Measurements from ENCODE around the gene ETS2.
"Not testable (repeated sequence)": the region's sequence is repeated elsewhere in the genome, so short reads cannot be mapped to it uniquely, and the experiment has no call there.

Gene ETS2

GRCh38 chr21:38839328-38840286 is 33.9 kb downstream of the ETS2 start:
- peak; percentile 93 for DNase-seq (ENCODE audit: low read depth)

- no peak for DNase-seq (ENCODE audit: low read depth)
These were observed 34.9 kb downstream of the ETS2 start for GRCh38 chr21:38840456-38841300.

DNA sequence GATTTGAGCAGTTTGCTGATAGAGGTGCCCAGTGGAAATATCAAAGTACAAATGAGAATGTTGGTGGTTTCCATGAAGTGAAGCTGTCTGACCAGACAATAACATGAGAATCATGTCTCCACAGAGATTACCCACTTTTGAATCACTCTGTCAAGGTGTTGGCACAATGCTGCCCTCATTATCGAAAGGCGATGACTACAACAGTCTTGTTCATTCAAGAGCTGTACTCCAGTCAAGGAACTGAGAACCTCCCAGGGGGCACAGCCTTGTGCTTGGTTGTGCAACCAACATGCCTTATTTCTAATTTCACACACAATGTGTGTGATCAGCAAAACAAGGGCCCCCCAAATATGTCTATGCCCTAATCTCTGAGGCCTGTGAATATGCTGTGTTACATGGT is 35.7 kb downstream of the ETS2 start:
- no peak for DNase-seq (ENCODE audit: low read depth)

DNA sequence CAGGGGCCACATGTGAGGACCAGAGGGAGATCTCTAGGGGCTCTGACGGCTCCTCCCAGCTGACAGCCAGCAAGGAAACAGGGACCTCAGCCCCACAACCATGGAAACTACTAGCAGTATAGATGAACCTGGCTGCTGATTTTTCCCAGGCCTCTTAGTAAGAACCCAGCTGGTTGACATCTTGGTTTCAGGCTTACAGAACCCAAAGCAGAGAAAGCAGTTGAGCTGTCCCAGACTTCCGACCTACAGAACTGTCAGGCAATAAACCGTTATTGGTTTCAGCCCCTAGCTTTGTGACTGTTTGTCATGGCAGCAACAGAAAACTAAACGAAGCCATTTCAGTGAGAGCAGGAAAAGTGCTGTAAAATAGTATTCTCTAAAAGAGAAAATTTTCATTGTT is 36.4 kb downstream of the ETS2 start:
- DNase-seq (ENCODE audit: low read depth): no peak

DNA sequence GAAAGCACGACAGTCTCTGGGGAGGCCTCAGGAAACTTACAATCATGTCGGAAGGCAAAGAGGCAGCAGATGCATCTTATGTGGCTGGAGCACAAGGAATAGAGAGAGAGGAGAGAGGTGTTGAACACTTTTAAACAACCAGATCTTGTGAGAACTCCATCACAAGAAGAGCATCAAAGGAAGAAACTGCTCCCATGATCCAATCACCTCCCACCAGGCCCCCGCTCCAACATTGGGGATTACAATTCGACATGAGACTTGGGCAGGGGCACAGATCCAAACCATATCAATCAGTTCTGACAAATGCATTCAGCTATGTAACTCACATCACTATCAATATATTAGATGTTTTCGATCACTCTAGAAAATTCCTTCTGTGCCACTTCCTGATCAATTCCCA is 37.6 kb downstream of the ETS2 start:
- DNase-seq (ENCODE audit: low read depth): no peak

GRCh38 chr21:38843806-38844503 is 38.2 kb downstream of the ETS2 start:
- DNase-seq (ENCODE audit: low read depth): peak; percentile 72

DNA sequence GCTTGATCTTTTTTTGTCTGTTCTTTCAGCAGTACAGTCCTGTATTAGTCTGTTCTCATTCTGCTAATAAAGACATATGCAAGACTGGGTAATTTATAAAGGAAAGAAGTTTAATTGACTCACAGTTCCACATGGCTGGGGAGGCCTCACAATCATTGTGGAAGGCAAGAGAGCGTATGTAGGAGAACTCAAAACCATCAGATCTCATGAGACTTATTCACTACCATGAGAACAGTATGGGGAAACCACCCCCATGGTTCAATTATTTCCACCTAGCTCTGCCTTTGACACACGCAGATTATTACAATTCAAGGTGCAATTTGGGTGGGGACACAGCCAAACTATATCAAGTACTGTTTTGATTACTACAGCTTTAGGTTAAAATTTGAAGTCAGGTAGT is 39.6 kb downstream of the ETS2 start:
- DNase-seq (ENCODE audit: low read depth): not testable (repeated sequence)

- DNase-seq (ENCODE audit: low read depth): peak; percentile 71
These were observed 41.8 kb downstream of the ETS2 start for GRCh38 chr21:38847556-38847955.

- DNase-seq (ENCODE audit: low read depth): peak; percentile 55
These were observed 42.5 kb downstream of the ETS2 start for GRCh38 chr21:38848187-38848609.

GRCh38 chr21:38849776-38850175 is 44.0 kb downstream of the ETS2 start:
- DNase-seq (ENCODE audit: low read depth): no peak

DNA sequence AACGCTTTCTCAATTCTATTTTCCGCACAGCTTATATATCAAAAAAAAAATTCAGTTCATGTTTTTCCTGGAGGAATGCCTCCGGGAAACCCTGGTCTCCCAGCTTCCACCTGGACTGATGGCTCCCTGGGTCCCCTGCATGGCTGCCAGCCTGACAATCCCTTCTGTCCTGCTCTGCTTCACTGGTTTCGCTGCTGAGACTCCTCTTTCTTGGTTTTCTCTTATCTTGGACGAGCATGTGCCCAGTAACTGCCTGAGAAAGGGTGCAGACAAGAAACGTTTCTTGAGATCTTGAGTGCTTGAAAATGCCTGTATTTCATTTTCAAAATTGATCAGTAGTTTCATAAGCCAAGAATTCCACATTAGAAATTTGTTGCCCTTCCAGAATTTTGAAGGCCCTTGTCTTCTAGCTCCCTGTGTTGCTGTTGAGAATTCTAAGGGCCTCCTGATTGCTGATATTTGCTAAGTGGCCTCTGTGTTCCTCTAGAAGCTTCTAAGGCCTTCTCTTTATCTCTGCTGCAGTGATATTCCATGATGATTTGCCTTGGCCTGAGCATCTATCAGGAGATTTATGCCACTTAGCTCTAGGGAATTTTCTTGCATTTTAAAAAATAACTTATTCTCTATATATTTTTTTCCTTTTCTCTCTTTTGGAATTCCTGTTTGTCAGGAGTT is 44.7 kb downstream of the ETS2 start:
- no peak for DNase-seq (ENCODE audit: low read depth)

DNA sequence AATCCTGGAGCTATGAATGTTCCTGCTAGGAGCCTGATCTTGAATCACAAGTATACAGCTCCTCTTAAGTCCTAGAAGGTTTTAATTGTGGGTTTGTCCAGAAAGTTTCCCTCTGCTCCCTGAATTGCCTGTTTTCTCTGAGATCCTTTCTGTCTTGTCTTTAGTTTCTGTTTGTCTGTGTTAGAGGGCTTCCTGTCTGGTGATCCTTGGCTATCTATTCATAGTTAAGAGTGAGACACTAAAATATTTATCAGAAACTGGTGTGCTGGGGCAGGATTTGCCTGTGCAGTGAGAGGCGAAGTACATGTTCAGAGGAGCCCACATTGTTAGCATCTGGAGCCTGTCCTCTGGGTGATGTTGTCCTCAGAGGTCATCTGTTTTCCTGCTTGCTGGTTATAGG is 45.4 kb downstream of the ETS2 start:
- no peak for DNase-seq (ENCODE audit: low read depth)

DNA sequence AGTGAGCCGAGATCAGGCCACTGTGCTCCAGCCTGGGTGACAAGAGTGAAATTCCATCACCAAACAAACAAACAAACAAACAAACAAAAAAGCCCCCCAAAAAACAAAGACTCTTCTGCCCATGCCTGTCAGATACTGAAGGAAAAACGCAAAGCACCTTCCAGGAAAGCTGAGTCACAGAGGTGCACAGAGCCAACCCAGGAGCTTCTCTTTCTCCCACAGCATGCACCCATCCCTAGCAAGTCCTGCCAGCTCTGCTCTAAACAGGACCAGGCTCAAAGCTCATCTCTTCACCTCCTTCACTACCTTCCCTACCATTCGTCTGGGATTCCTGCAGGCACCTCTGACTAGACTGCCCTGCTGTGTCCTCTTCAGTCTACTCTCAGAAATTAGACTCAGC is 46.5 kb downstream of the ETS2 start:
- no peak for DNase-seq (ENCODE audit: low read depth)

DNA sequence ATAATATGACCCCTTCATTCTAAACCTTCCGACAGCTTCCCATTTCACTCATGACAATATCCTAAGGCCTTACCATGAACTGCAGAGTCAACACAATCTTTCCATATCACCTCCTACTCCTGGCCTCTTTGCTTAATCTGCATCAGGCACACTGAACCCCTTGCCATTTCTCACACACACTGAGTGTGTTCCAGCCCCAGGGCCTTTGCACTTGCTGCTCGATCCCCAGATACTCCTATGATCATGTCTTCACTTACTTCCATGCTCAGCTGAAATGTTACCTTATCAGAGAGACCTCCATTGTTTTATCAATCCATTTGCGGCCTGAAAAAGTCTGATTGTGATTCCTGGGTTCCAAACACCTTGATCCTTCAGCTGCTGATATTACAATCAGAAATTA is 47.0 kb downstream of the ETS2 start:
- no peak for DNase-seq (ENCODE audit: low read depth)

DNA sequence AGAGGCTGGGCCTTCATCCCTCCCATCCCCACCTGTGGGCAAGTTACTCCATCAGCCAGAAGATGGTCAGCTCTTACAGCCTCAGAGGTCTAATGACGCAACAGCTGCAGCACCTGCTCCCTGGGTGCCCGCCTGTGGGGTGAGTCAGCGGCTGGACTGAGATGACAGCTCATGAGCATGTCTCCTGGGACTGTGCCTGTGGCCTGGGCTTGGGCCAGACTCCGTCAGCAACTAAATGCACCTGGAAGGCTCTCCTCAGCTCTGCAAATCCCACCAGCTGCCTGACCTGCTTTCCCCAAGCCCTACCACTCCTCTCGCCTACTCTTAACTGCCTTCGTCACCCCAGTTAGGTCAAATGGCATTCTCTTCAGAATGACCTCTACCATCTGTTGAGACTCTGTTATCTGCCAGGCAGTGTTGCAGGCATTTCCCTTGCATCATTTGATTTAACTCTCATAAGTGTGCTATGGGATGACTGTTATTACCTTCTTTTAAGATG is 47.7 kb downstream of the ETS2 start:
- peak; percentile 48 for DNase-seq (ENCODE audit: low read depth)

DNA sequence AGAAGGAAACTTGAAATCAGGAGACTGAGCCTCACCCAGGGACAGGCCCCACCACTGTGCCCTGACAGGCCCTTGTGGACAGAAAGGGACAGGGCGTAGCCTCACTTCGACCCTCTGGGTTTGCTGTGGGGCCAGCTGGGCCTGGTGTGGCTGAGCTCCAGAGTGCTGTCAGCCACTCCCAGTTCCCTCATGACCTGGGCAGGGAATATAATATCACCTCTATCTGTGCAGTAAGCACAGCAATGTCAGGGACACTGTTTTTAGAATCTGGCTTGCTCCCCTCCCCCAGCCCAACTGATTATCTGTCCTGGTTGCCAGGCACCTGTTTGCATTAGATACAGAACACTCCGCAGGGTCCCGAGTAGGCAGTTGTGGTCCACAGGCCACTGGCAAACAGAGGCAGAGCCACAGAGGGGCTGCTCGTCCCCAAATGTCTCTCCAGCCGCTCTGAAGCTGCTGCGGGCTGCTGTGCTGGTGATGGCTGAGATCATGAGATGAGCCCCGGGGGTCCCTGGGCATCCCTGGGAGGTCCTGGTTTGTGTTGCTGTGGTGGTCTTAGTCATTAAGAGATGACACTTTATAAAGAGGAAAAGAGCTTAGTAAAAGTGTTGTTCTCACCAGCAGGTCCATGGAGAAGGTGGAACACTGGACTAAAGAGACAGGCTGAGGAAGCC is 51.6 kb downstream of the ETS2 start:
- DNase-seq (ENCODE audit: low read depth): no peak

DNA sequence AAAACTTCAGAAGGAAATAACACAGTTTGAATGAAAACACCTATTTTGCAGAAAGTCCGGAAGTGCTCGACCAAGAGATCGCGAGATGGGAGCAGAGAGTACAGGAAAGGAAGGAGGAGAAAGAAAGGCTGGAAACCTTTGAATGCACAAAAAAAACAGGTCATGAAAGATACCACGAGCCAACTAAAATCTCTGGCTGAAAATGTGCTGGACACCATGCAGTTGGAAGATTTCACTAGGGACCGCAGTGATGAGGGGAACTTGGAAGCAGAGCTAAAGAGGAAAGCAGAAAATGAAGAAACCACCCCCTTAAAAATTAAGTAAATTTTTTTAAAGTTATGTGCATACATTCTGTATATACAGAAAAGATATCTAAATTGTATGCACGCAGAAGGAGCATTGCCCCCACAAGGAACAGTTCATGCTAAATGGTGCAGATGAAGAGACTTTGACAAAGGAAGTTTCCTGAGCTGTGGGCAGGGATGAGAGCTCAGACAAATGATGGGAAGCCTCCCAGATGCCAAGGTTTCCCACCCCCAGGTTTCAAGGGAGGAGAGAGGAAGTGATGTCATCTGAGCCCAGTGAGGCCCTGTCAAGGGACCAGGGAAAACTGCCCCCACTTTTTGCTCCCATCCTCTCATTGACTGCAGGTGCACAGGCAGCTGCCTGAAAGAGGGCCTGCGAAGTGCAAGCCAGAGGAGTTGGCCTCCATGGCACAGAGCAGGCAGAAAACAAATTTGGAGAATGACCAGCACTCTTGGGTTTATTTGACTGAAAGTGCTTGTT is 52.5 kb downstream of the ETS2 start:
- DNase-seq (ENCODE audit: low read depth): no peak

- no peak for DNase-seq (ENCODE audit: low read depth)
These were observed 53.1 kb downstream of the ETS2 start for GRCh38 chr21:38858812-38859205.

- no peak for DNase-seq (ENCODE audit: low read depth)
These were observed 54.1 kb downstream of the ETS2 start for GRCh38 chr21:38859852-38860251.

DNA sequence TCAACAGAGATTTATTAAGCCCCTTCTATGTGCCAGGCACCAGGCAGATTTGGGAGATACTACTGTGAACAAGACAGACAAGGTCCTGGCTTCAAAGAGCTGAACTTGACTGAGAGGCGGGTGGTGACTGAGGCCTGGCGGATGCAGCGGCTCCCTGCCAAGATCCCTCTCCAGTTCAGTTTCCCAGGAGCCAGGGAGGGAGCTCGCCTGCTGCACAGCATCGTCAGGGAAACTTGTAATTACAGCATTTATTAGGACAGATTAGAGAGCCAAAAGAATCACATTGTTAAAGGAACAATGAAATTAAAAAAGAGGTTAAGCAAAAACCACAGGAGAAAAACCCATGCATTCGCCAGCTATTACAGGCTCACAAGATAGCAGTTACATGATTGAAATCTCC is 55.3 kb downstream of the ETS2 start:
- DNase-seq (ENCODE audit: low read depth): no peak

Data from fibroblast of the conjunctiva (primary cell).